A673 (cell line): Measurements from ENCODE around the gene C3AR1.

Experiments used
- CTCF ChIP-seq: fragments of 300-800, 200-600 bp; sonication (generic); conservative IDR thresholded peaks from 2 replicates; pipeline ENCODE4 v1.5.1; 2017; ENCODE audit warnings: low read depth, mild to moderate bottlenecking, antibody characterized with exemption, low read length, moderate library complexity, mixed read lengths
- EZH2 ChIP-seq: fragments of 200-600 bp; sonication (generic); IDR thresholded peaks from 2 replicates; pipeline ENCODE4 v1.6.1; 2017; ENCODE audit warnings: borderline replicate concordance, low read depth, mild to moderate bottlenecking, mixed read lengths, antibody characterized with exemption, low read length; ENCODE audit not compliant: poor library complexity, severe bottlenecking

- TF ChIP-seq EZH2 (no peak), CTCF (no peak)
These were observed 15.2 kb upstream of the C3AR1 start for GRCh38 chr12:8081251-8081920.
